ENCODE measurements around the gene PRM1. TPM values are rescaled to one million over a fixed set of nuclear protein-coding genes. Genes with fewer than 3 reads are reported as not detected.

Gene PRM1
- total RNA-seq, 1 experiment from 2014 or later, result not detected

DNA sequence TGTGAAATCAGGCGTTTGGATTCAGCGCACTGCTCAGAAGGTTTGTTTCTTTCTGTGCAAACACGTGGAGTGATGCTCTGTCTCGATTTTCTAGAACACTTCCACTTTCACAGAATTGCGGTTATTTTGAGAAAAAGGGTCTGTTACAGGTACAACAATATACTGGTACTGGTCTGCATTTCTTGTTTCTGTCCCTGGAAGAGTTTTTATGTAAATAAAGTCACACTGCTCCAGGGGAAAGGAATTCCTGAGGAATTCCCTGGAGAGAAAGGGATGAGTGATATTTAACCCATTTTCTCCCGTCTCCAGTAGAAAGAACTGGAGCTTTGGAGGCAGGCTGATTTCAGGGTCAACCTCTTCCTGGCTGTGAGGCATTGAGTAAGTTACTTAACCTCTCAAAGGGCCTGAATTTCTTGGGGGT lies 48.0 kb upstream of the PRM1 start:
- H3K79me2 ChIP-seq (ENCODE audit: low read depth), result no peaks in the 10 kb centered on the region
- H3K27me3 ChIP-seq (ENCODE audit: insufficient read depth, low read depth), result no peaks in the 10 kb centered on the region
- TF ChIP-seq, protein P1, sequence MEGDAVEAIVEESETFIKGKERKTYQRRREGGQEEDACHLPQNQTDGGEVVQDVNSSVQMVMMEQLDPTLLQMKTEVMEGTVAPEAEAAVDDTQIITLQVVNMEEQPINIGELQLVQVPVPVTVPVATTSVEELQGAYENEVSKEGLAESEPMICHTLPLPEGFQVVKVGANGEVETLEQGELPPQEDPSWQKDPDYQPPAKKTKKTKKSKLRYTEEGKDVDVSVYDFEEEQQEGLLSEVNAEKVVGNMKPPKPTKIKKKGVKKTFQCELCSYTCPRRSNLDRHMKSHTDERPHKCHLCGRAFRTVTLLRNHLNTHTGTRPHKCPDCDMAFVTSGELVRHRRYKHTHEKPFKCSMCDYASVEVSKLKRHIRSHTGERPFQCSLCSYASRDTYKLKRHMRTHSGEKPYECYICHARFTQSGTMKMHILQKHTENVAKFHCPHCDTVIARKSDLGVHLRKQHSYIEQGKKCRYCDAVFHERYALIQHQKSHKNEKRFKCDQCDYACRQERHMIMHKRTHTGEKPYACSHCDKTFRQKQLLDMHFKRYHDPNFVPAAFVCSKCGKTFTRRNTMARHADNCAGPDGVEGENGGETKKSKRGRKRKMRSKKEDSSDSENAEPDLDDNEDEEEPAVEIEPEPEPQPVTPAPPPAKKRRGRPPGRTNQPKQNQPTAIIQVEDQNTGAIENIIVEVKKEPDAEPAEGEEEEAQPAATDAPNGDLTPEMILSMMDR (conservative IDR thresholded peaks at IDR 0.05), result no peak
- TF ChIP-seq EZH2 (IDR thresholded peaks at IDR 0.05; ENCODE audit: low read depth), result no peak
- H3K9me3 ChIP-seq (ENCODE audit: insufficient read depth, low read depth), result no peaks in the 10 kb centered on the region
- no peak for DNase-seq
- peak overlapping the region; percentile 66 for H3K4me2 ChIP-seq
- peaks cover 23% of the 10 kb centered on the region; the same call in 1 of the 2 replicates for H3F3A ChIP-seq (ENCODE audit: insufficient read depth, low read depth)
- ChIA-PET POLR2A (ENCODE audit: unreplicated experiment) (no interaction called here), CTCF (no interaction called here)
- peak overlapping the region; percentile 21; the same call in 1 of the 2 replicates for H3K4me3 ChIP-seq
- H4K20me1 ChIP-seq (ENCODE audit: insufficient read depth), result no peaks in the 10 kb centered on the region
- intact Hi-C loops (cut with micrococcal nuclease; ENCODE audit: unreplicated experiment), result loop anchor here (5.0 kb wide), 1 partner anchor 72 kb away; the partner anchor contains the start of gene SOCS1
- peaks cover 22% of the 10 kb centered on the region for H3K4me1 ChIP-seq (replicated peaks; ENCODE audit: insufficient read depth)
- H3K36me3 ChIP-seq (ENCODE audit: low read depth), result no peaks in the 10 kb centered on the region
- no peaks in the 10 kb centered on the region for H3K9me2 ChIP-seq (ENCODE audit: insufficient read depth)
- H3K27ac ChIP-seq, result no peak overlapping the region
- no TSS peak for BruUV-seq (replicated peaks)
- no peak overlapping the region for H2AFZ ChIP-seq

DNA sequence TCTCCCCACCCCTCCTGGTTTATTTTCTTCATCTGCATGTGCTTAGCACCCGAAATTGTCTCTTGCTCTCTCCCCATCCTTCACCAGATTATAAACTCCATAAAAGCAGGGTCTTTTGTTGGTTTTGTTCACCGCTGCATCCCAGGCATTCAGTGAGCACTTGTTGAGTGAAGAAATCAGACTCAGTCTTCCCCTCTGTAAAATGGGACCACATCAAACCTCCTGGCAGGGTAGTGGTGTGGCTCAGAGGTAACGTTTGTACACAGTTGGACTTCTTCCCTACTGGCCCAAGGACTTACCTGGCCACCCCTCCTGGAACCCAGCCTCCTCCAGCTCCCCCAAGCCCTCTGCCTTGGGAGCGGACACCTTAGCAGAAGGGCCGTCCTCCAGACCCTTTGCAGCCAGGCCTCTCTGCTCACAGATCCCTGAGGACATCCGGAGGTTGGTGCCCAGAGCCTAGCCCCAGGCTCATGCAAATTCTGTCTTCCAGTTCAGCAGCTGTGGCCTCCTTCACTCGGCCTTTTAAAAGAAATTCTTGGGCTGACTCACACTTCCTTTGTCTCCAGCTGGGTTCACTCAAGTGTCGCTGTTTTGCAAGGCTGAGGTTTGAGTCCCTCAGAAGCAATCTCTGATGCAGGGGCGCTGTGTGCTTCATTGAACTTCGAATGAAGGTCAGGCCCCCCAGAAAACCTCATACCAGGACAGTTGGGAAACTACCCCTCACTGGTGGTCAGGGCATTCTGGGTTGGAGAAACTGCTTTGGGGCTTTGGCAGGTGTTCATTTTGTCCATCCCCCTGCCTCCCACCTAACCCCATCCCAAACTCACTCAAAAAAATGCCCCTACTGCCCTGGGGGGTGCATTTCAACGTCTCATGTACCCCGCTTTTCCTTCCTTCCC lies 47.3 kb upstream of the PRM1 start:
- DNase-seq, result peak; percentile 78 to 89
- Histone ChIP-seq H3K79me2 (ENCODE audit: low read depth) (no peaks in the 10 kb centered on the region), H4K20me1 (ENCODE audit: insufficient read depth) (no peaks in the 10 kb centered on the region), H3K36me3 (ENCODE audit: low read depth) (no peaks in the 10 kb centered on the region), H3K4me2 (peak overlapping the region; percentile 66), H3K4me1 (replicated peaks; ENCODE audit: insufficient read depth) (peaks cover 15% of the 10 kb centered on the region), H3F3A (ENCODE audit: insufficient read depth, low read depth) (peaks cover 17% of the 10 kb centered on the region; the same call in 1 of the 2 replicates), H3K27ac (no peak overlapping the region), H3K9me3 (ENCODE audit: insufficient read depth, low read depth) (no peaks in the 10 kb centered on the region), H3K9me2 (ENCODE audit: insufficient read depth) (no peaks in the 10 kb centered on the region), H3K27me3 (ENCODE audit: insufficient read depth, low read depth) (no peaks in the 10 kb centered on the region), H2AFZ (no peak overlapping the region), H3K4me3 (peak overlapping the region; percentile 21; the same call in 1 of the 2 replicates)
- BruUV-seq (replicated peaks), result no TSS peak
- intact Hi-C loops (cut with micrococcal nuclease; ENCODE audit: unreplicated experiment), result loop anchor here (5.0 kb wide), 1 partner anchor 71 kb away; the partner anchor contains the start of gene SOCS1
- TF ChIP-seq, protein P1 (conservative IDR thresholded peaks at IDR 0.05), result no peak
- no peak for TF ChIP-seq EZH2 (IDR thresholded peaks at IDR 0.05; ENCODE audit: low read depth)
- POLR2A ChIA-PET (ENCODE audit: unreplicated experiment), result no interaction called here
- CTCF ChIA-PET, result interaction anchor here (0.6 kb wide), 2 partner anchors 25 to 292 kb away, joined by 3 read pairs; no protein-coding TSS in a partner anchor

DNA sequence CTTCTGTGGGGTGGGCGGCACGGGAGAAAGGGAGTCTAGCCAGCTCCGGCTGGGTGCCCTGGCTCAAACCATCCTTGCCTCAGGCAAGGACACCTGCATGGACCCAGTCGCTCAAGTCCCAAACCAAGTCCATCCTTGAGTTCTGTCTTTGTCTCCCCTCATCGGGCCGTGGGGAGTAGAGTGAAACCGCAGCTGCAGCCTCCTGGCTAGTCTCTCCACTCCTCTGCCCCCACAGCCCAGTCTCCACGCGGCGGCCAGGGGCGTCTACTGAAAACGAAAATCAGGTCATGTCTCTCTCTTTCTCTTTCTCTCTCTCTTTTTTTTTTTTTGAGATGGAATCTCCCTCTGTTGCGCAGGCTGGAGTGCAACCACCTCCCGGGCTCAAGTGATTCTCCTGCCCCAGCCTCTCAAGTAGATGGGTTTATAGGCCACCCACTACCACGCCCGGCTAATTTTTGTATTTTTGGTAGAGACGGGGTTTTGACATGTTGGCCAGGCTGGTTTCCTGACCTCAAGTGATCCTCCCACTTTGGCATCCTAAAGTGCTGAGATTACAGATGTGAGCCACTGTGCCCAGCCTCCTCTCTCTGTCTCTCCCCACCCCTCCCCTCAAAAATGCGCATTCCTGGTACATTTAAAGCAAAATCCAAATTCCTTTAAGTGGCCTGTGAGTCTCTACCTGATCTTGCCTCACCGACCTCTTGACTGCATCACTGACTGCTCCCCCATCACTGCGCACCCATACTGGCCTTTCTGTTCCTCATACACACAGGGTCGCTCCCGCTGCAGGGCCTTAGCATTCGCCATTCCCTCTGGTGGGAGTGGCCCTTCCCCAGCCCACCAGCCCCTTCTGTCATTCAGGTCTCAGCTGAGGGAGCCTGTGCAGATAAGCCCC lies 46.4 kb upstream of the PRM1 start:
- Histone ChIP-seq H3K4me2 (no peak overlapping the region), H3K9me2 (ENCODE audit: insufficient read depth) (no peaks in the 10 kb centered on the region), H4K20me1 (ENCODE audit: insufficient read depth) (no peaks in the 10 kb centered on the region), H3K36me3 (ENCODE audit: low read depth) (no peaks in the 10 kb centered on the region), H2AFZ (no peak overlapping the region), H3K79me2 (ENCODE audit: low read depth) (no peaks in the 10 kb centered on the region), H3K4me3 (no peak overlapping the region), H3K9me3 (ENCODE audit: insufficient read depth, low read depth) (no peaks in the 10 kb centered on the region), H3K27me3 (ENCODE audit: insufficient read depth, low read depth) (no peaks in the 10 kb centered on the region), H3F3A (ENCODE audit: insufficient read depth, low read depth) (peaks cover 15% of the 10 kb centered on the region; the same call in 1 of the 2 replicates), H3K27ac (no peak overlapping the region), H3K4me1 (replicated peaks; ENCODE audit: insufficient read depth) (peaks cover 11% of the 10 kb centered on the region)
- CTCF ChIA-PET, result interaction anchor here (0.6 kb wide), 1 partner anchor 24 kb away, joined by 3 read pairs; no protein-coding TSS in a partner anchor
- intact Hi-C loops (cut with micrococcal nuclease; ENCODE audit: unreplicated experiment), result loop anchor here (5.0 kb wide), 1 partner anchor 70 kb away; the partner anchor contains the start of gene SOCS1
- no TSS peak for BruUV-seq (replicated peaks)
- POLR2A ChIA-PET (ENCODE audit: unreplicated experiment), result interaction anchor here (0.6 kb wide), 1 partner anchor 19 kb away, joined by 3 read pairs; no protein-coding TSS in a partner anchor
- no peak for TF ChIP-seq EZH2 (IDR thresholded peaks at IDR 0.05; ENCODE audit: low read depth)
- TF ChIP-seq, protein P1 (conservative IDR thresholded peaks at IDR 0.05), result no peak
- no peak for DNase-seq

Measured in PC-9 (cell line).